Neuronal stem cell (in vitro differentiated cells): ENCODE results near the gene NGB.
A peak's percentile ranks its signal among the peaks of the same experiment; 100 is the strongest.

Experiments used
- DNase-seq: peaks from one replicate; pipeline ENCODE4 v3.0.0-alpha.2; 2013; ENCODE audit warnings: low spot score
- H2AFZ ChIP-seq: one replicate; pipeline ENCODE4 v1.6.1; 2013; ENCODE audit warnings: mild to moderate bottlenecking, low read length, inconsistent platforms
- H2AK5ac ChIP-seq: 2 replicates; pipeline ENCODE4 v1.6.1; 2013; ENCODE audit warnings: low read depth, mild to moderate bottlenecking, inconsistent platforms, low read length, moderate library complexity, mixed read lengths
- H2BK120ac ChIP-seq: 2 replicates; pipeline ENCODE4 v1.6.1; 2013; ENCODE audit warnings: low read depth, mild to moderate bottlenecking, inconsistent platforms, low read length, moderate library complexity, mixed read lengths
- H2BK12ac ChIP-seq: one replicate; pipeline ENCODE4 v1.6.1; 2013; ENCODE audit warnings: low read length, inconsistent platforms
- H2BK15ac ChIP-seq: 2 replicates; pipeline ENCODE4 v1.6.1; 2013; ENCODE audit warnings: mild to moderate bottlenecking, low read length, inconsistent platforms, mixed read lengths
- H2BK5ac ChIP-seq: one replicate; pipeline ENCODE4 v1.6.1; 2013; ENCODE audit warnings: inconsistent platforms, mild to moderate bottlenecking, low read length, moderate library complexity
- H3K14ac ChIP-seq: one replicate; pipeline ENCODE4 v1.6.1; 2013; ENCODE audit warnings: low read length, inconsistent platforms
- H3K18ac ChIP-seq: 2 replicates; pipeline ENCODE4 v1.6.1; 2013; ENCODE audit warnings: low read length, inconsistent platforms
- H3K23ac ChIP-seq: 2 replicates; pipeline ENCODE4 v1.6.1; 2013; ENCODE audit warnings: low read depth, mild to moderate bottlenecking, mixed read lengths, low read length, inconsistent platforms; ENCODE audit not compliant: poor library complexity
- H3K27ac ChIP-seq: replicated peaks from 3 replicates; pipeline ENCODE4 v1.5.1; 2013; ENCODE audit warnings: low read length, inconsistent platforms
- H3K27me3 ChIP-seq, 3 experiments: 2 replicates each; pipeline ENCODE4 v1.6.1; 2013; ENCODE audit warnings: low read length in 3 of 3, mild to moderate bottlenecking in 2 of 3, inconsistent platforms in 1 of 3, low read depth in 1 of 3, mixed read lengths in 1 of 3, moderate library complexity in 1 of 3; ENCODE audit not compliant: control insufficient read depth in 3 of 3, insufficient read depth in 3 of 3
- H3K36me3 ChIP-seq, 2 donors: replicated peaks in 1 of 2; 2 replicates each; pipeline ENCODE4 v1.6.1; 2013; ENCODE audit warnings: low read length in 2 of 2; ENCODE audit not compliant: control insufficient read depth in 2 of 2, insufficient read depth in 2 of 2
- H3K4ac ChIP-seq: 2 replicates; pipeline ENCODE4 v1.6.1; 2013; ENCODE audit warnings: inconsistent platforms, mild to moderate bottlenecking, low read length, moderate library complexity
- H3K4me1 ChIP-seq, 2 donors: 1 replicate in 1 of 2; 2 replicates in 1 of 2; pipeline ENCODE4 v1.6.1; 2013; ENCODE audit warnings: low read length in 2 of 2, low read depth in 1 of 2; ENCODE audit not compliant: control insufficient read depth in 2 of 2, insufficient read depth in 1 of 2
- H3K4me2 ChIP-seq: one replicate; pipeline ENCODE4 v1.6.1; 2013; ENCODE audit warnings: mild to moderate bottlenecking, low read length, inconsistent platforms; ENCODE audit not compliant: insufficient read depth, poor library complexity, severe bottlenecking
- H3K4me3 ChIP-seq, 2 donors: 2 replicates each; pipeline ENCODE4 v1.5.1; 2013; ENCODE audit warnings: low read length in 2 of 2, mild to moderate bottlenecking in 2 of 2, inconsistent platforms in 1 of 2, moderate library complexity in 1 of 2
- H3K79me1 ChIP-seq: one replicate; pipeline ENCODE4 v1.6.1; 2013; ENCODE audit warnings: low read depth, mild to moderate bottlenecking, inconsistent platforms, low read length, moderate library complexity
- H3K9ac ChIP-seq: one replicate; pipeline ENCODE4 v1.6.1; 2013; ENCODE audit warnings: mild to moderate bottlenecking, low read depth, low read length, inconsistent platforms; ENCODE audit not compliant: poor library complexity
- H3K9me3 ChIP-seq, 2 donors: replicated peaks in 1 of 2; 2 replicates each; pipeline versions ENCODE3 to v1.6.1; 2013; ENCODE audit warnings: low read length in 2 of 2, mild to moderate bottlenecking in 2 of 2, inconsistent platforms in 1 of 2, low read depth in 1 of 2, mixed read lengths in 1 of 2, moderate library complexity in 1 of 2; ENCODE audit not compliant: control insufficient read depth in 2 of 2, insufficient read depth in 1 of 2
- H4K8ac ChIP-seq: one replicate; pipeline ENCODE4 v1.6.1; 2013; ENCODE audit warnings: low read depth, mild to moderate bottlenecking, inconsistent platforms, low read length, moderate library complexity
- H4K91ac ChIP-seq: one replicate; pipeline ENCODE4 v1.6.1; 2013; ENCODE audit warnings: low read length, low read depth, mild to moderate bottlenecking, inconsistent platforms; ENCODE audit not compliant: poor library complexity
- WGBS, 2 donors: extraction: QIAGEN DNeasy Blood & Tissue Kit; methylation state at CpG; one replicate each; pipeline ENCODE4 v1.1.7; 2013; ENCODE audit warnings: missing lambda C conversion rate in 2 of 2, mixed read lengths in 1 of 2; ENCODE audit not compliant: insufficient read length in 2 of 2, insufficient replicate concordance in 1 of 2; ENCODE audit errors: extremely low coverage in 2 of 2; 5-methylcytosine and 5-hydroxymethylcytosine counted together

NGB gene

DNA sequence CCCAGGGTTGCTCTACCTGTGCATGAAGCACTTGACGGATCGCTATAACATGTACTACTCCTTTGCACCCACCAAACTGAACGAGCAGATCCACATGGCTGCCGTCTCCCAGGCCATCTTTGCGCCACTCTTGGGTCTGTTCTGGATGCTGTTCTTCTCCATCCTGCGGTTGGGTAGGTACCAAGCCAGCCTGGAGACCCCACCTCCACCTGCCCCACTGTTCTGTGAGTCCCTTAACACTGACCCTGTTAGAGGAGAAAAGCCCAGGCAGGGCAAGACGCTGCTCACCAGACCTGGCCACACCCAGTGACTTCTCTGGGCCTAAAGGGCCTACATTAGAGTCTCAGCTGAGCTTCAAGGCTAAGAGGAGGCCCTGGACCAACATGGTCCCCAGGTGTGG is 21.7 kb downstream of the NGB start:
- Histone ChIP-seq H3K79me1 (no peaks in the 10 kb centered on the region), H3K18ac (no peak overlapping the region), H3K4me1 (no peaks in the 10 kb centered on the region), H4K91ac (no peak overlapping the region), H3K9ac (no peak overlapping the region), H2BK5ac (no peak overlapping the region), H2AFZ (no peak overlapping the region), H3K14ac (no peak overlapping the region), H3K4ac (no peak overlapping the region), H3K4me2 (no peak overlapping the region), H4K8ac (no peak overlapping the region), H2BK120ac (no peak overlapping the region), H3K27ac (no peak overlapping the region), H3K27me3 (peaks cover 0 to 10% (median 0%) of the 10 kb centered on the region in 3 experiments), H2BK12ac (no peak overlapping the region), H3K36me3 (no peaks in the 10 kb centered on the region), H3K4me3 (no peak overlapping the region), H2BK15ac (no peak overlapping the region), H3K9me3 (no peaks in the 10 kb centered on the region), H3K23ac (no peak overlapping the region), H2AK5ac (no peak overlapping the region)
- DNase-seq, result no peak
- WGBS, 2 donors, result no CpG with 5 or more reads among the region's 7 CpGs

GRCh38 chr14:77248666-77249065 is 22.3 kb downstream of the NGB start:
- no CpG with 5 or more reads among the region's 7 CpGs for WGBS, 2 donors

GRCh38 chr14:77246784-77247183 is 24.2 kb downstream of the NGB start:
- Histone ChIP-seq H2BK120ac (no peak overlapping the region), H3K4me2 (no peak overlapping the region), H4K8ac (no peak overlapping the region), H2AK5ac (no peak overlapping the region), H3K79me1 (peaks cover 2% of the 10 kb centered on the region), H2BK12ac (no peak overlapping the region), H4K91ac (no peak overlapping the region), H3K36me3 (peaks cover 0 to 2% of the 10 kb centered on the region in 2 donors), H3K27me3 (peaks cover 0 to 10% (median 0%) of the 10 kb centered on the region in 3 experiments), H3K27ac (no peak overlapping the region), H3K14ac (no peak overlapping the region), H3K4me3 (no peak overlapping the region), H3K9ac (no peak overlapping the region), H3K18ac (no peak overlapping the region), H3K4ac (no peak overlapping the region), H2BK5ac (no peak overlapping the region), H3K9me3 (peaks cover 0 to 2% of the 10 kb centered on the region in 2 donors), H3K23ac (no peak overlapping the region), H2BK15ac (no peak overlapping the region), H2AFZ (no peak overlapping the region), H3K4me1 (peaks cover 0 to 2% of the 10 kb centered on the region in 2 donors)
- no peak for DNase-seq
- no CpG with 5 or more reads among the region's 1 CpG for WGBS, 2 donors

More at GRCh38 chr14:77248666-77249065, 22.3 kb downstream of the NGB start:
- Histone ChIP-seq H2BK120ac (no peak overlapping the region), H3K4ac (no peak overlapping the region), H2BK5ac (no peak overlapping the region), H2AK5ac (no peak overlapping the region), H3K4me3 (peak overlapping the region in 1 of 2 donors; percentile 62), H2AFZ (no peak overlapping the region), H3K79me1 (peaks cover 2% of the 10 kb centered on the region), H3K36me3 (peaks cover 0 to under 1% of the 10 kb centered on the region in 2 donors), H3K9me3 (peaks cover 0 to under 1% of the 10 kb centered on the region in 2 donors), H3K14ac (no peak overlapping the region), H2BK12ac (no peak overlapping the region), H3K18ac (peak overlapping the region; percentile 21), H3K9ac (no peak overlapping the region), H2BK15ac (no peak overlapping the region), H3K4me1 (peaks cover 0 to under 1% of the 10 kb centered on the region in 2 donors), H3K27ac (no peak overlapping the region), H3K23ac (no peak overlapping the region), H4K91ac (no peak overlapping the region), H3K4me2 (no peak overlapping the region), H4K8ac (no peak overlapping the region), H3K27me3 (peaks cover 0 to 11% (median 0%) of the 10 kb centered on the region in 3 experiments)
- no peak for DNase-seq

- Histone ChIP-seq H3K23ac (no peak overlapping the region), H2BK5ac (no peak overlapping the region), H2AK5ac (no peak overlapping the region), H3K4me3 (no peak overlapping the region), H3K4ac (no peak overlapping the region), H3K4me1 (peaks cover 0 to 2% of the 10 kb centered on the region in 2 donors), H3K36me3 (peaks cover 0 to 2% of the 10 kb centered on the region in 2 donors), H3K27ac (no peak overlapping the region), H3K9me3 (peaks cover 0 to 2% of the 10 kb centered on the region in 2 donors), H3K27me3 (peaks cover 0 to 5% (median 0%) of the 10 kb centered on the region in 3 experiments), H2BK15ac (no peak overlapping the region), H3K14ac (no peak overlapping the region), H4K91ac (no peak overlapping the region), H2AFZ (no peak overlapping the region), H3K4me2 (no peak overlapping the region), H2BK12ac (no peak overlapping the region), H3K18ac (no peak overlapping the region), H3K9ac (no peak overlapping the region), H4K8ac (no peak overlapping the region), H3K79me1 (peaks cover 2% of the 10 kb centered on the region), H2BK120ac (no peak overlapping the region)
- DNase-seq, result no peak
- WGBS, 2 donors, result no CpG with 5 or more reads among the region's 4 CpGs
Observed at GRCh38 chr14:77245820-77246219, 25.2 kb downstream of the NGB start.
